Measurements from ENCODE around the gene BATF. TPM values are rescaled to one million over a fixed set of nuclear protein-coding genes. Genes with fewer than 3 reads are reported as not detected.

The BATF gene
- total RNA-seq, 2 donors from 2014 or later = 20.3 to 21.3 TPM

DNA sequence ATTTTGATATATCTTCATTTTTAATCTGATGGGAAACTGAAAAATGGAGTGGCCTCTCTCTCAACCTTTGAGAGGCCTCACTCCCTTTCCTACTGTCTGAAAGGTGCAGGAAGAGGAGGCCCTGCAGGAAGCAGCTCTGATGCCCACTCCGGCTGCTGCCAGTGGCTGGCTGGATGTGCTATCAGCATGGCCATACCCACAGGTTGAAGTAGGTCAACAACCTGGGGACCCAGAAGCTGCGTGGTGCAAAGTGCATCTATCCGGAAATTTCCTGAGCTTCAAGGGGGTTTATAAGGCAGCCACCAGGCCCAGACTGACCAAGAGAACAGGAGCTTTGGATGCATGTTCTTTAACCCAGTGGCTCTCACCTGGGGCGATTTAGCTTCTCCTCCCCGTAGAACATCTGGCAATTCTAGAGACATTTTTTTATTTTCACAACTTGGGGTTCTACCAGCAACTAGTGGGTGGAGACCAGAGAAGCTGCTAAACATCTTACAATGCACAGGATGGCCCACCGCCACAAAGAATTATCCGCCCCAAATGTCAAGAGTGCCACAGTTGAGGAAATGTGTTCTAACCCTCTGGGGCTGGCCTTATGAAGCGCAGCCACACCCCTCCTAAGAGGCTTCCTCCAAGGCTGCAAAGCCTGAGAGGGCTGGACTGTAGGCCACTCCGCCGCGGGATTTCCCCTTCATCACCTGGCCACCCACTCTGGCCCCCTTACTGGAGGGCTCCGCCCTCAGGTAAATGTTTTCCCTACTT, 8.2 kb upstream of the BATF start:
- no peaks in the 10 kb centered on the region for H3K9me3 ChIP-seq (ENCODE audit: control insufficient read depth, low read length, poor library complexity, severe bottlenecking)
- Mint-ChIP-seq H3K4me1 (peaks cover 23% of the 10 kb centered on the region), H3K36me3 (ENCODE audit: low read depth) (no peaks in the 10 kb centered on the region), H3K27me3 (no peaks in the 10 kb centered on the region), H3K4me3 (peak overlapping the region; percentile 92), H3K27ac (peak overlapping the region; percentile 96)
- no peak for DNase-seq
- peak; percentile 62 for ATAC-seq

DNA sequence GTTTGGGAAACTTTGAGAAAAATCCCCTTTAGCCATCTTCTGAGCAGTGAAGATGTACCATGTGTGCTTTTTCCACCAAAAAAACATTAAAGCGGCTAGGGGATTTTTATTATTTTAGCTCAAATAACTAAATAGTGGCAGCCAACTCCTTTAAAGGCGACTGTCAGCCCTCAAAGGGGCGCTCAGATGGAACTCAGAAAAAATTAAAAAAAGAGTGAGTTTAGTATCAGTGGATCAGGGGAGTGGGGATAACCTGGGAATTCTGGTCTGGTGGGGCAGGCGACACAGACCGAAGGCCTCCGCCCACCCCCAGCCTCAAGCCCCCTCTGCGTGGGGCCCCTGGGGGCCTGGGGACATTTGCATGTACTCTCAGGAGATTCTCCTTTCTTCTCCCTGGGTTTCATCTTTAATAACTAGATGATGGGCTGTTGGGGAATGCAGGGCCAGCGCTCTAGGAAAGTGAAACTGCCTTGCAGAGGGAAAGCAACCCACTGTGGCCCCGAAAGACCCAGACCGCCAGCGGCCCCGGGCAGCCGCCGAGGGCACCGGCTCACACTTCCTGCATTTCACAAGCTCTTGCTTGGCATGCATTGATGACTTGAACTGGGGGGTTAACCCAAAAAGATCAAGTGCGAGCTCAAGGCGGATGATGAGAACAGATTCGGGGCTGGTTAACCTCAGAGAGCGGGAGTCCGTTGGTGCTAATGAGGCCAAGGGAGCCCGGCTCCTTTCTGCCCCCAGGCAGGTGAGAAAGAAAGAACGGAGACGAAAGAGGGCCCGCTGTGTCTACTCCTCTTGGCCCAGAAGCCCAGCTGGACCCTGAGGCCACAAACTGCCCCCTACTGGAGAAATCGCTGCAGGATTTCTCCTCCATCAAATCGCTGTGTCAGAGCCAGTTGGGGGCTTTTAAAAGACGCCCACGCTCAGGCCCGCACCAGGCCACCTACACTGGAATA, 7.3 kb upstream of the BATF start:
- peak; percentile 74 for ATAC-seq
- Mint-ChIP-seq H3K4me3 (peak overlapping the region; percentile 92), H3K27me3 (no peaks in the 10 kb centered on the region), H3K27ac (peak overlapping the region; percentile 96), H3K4me1 (peaks cover 25% of the 10 kb centered on the region), H3K36me3 (ENCODE audit: low read depth) (no peaks in the 10 kb centered on the region)
- DNase-seq = peak; percentile 34 to 41 (median 40)
- no peaks in the 10 kb centered on the region for H3K9me3 ChIP-seq (ENCODE audit: control insufficient read depth, low read length, poor library complexity, severe bottlenecking)

DNA sequence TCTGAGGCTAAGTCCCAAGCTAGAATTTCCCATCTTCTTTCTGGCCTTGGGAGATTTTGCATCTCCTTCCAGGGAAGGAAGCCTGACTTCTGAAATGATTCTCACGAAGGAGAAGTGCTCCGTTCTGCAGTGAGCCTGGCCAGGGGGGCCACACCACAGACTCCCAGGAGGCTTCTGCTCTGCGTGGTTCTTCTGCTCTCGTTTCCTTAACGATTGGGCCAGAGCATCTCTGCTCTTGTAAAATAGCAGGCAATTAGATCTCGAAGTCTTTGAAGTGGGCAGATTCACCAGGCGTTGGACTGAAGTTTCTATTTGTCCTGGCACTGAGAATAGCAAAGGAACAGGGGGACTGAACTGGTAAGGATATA, 6.7 kb upstream of the BATF start:
- Mint-ChIP-seq H3K36me3 (ENCODE audit: low read depth) (no peaks in the 10 kb centered on the region), H3K4me1 (peaks cover 26% of the 10 kb centered on the region), H3K4me3 (peak overlapping the region; percentile 92), H3K27me3 (no peaks in the 10 kb centered on the region), H3K27ac (peak overlapping the region; percentile 96)
- peak; percentile 55 for ATAC-seq
- DNase-seq = no peak
- no peaks in the 10 kb centered on the region for H3K9me3 ChIP-seq (ENCODE audit: control insufficient read depth, low read length, poor library complexity, severe bottlenecking)

DNA sequence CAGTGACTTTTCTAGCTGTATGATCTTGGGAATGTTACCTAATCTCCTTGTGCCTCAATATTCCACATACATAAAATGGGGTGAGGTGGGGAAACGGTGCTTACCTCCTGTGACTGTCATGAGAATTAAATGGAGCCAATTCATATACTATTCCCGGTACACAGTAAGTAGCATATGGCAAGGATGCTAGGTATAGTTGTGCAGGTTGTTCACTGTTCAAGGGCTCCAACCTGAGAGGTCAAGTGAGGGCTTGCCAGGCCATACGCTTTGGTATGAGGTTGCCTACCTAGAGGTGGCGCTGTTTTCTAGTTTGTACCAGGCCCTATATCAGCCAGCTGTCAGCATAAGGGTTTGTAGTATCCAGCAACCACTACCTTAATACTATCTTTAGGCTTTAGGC, 3.6 kb upstream of the BATF start:
- no peaks in the 10 kb centered on the region for H3K27me3 Mint-ChIP-seq
- no peak overlapping the region for H3K4me3 Mint-ChIP-seq
- ATAC-seq (no peak), DNase-seq (peak in 1 of 3 donors; percentile 30)
- peaks cover 2% of the 10 kb centered on the region for H3K36me3 Mint-ChIP-seq (ENCODE audit: low read depth)
- H3K4me1 Mint-ChIP-seq = peaks cover 48% of the 10 kb centered on the region
- H3K27ac Mint-ChIP-seq = no peak overlapping the region
- H3K9me3 ChIP-seq (ENCODE audit: control insufficient read depth, low read length, poor library complexity, severe bottlenecking) = no peaks in the 10 kb centered on the region

DNA sequence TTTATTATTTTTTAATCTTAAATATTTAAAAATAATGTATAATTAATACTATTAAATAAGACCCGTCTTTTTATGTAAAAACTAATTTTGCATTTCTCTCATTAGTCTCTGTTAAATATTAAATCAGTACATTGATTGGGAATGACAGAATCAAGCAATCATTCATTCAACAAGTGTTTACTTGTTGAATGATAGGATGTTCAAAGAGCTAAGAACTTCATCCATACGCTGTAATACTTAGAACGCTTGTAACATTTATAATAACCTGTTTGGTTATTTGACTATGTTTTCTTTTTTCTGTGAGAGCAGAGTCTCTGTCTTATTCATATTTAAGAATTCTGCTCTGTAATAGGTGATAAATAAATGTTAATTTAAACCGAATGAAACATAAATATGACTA, 2.9 kb upstream of the BATF start:
- no peaks in the 10 kb centered on the region for H3K27me3 Mint-ChIP-seq
- H3K4me3 Mint-ChIP-seq = no peak overlapping the region
- DNase-seq = no peak
- peaks cover 2% of the 10 kb centered on the region for H3K36me3 Mint-ChIP-seq (ENCODE audit: low read depth)
- H3K4me1 Mint-ChIP-seq = peaks cover 53% of the 10 kb centered on the region
- no peak for ATAC-seq
- no peaks in the 10 kb centered on the region for H3K9me3 ChIP-seq (ENCODE audit: control insufficient read depth, low read length, poor library complexity, severe bottlenecking)
- H3K27ac Mint-ChIP-seq = peak overlapping the region; percentile 100

DNA sequence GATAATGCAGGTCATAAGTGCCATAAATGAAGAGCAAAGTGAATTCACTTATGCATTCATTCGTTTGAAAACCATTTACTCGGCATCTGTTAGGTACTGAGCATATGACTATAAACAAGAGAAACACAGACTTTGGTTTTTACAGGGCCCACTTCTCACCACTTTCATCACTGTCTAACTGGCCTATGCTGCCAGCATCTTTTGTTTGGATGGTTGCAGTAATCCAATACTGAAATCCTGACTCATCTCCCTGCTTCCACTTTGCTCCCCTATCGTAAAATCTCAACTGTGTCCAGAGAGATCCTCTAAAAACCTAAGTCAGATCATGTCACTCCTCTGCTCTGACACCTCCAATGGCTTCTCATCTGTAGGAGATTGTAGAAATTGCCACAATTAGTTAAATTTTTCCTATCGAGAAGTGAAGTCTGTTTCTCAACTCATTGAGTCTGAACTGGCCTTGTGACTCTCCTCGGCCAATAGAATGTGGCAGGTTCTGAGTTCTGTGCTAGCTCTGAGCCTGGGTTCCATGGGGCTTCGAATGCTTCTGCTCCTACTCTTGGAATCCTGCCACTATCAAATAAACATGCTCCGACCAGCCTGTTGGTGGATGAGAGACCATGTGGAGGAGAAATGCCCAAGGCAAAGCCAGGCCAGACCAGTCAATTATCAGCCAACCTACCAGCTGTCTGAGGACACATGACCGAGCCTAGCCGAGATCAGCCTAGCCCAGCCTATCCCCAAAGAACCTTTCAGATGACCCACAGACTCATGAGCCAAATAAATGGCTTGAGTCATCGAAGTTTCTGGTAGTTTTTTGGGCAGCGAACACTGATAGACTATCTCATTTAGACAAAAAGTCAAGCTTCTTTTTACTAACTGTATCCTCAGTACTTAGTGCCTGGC, 2.2 kb upstream of the BATF start:
- Mint-ChIP-seq H3K36me3 (ENCODE audit: low read depth) (peaks cover 2% of the 10 kb centered on the region), H3K4me1 (peaks cover 56% of the 10 kb centered on the region), H3K27ac (peak overlapping the region; percentile 100), H3K27me3 (no peaks in the 10 kb centered on the region), H3K4me3 (no peak overlapping the region)
- DNase-seq (no peak), ATAC-seq (no peak)
- H3K9me3 ChIP-seq (ENCODE audit: control insufficient read depth, low read length, poor library complexity, severe bottlenecking) = no peaks in the 10 kb centered on the region

DNA sequence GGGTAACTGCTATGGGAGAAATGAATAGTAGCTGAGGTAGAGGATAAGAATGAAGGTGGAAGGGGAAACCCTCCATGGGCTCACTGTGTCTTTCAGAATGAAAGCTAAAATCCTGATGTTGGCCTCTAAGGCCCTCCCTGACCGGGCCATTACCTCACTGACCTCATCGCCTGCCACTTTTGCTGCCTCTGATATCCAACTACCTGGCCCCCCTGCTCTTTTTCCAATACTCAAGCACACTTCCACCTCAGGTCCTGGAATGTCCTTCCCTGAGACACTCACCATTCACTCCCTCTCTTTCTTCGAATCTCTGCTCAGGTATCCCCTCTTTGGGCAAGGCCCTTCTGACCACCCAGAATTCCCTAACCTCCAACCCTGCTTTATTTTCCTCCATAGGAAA, 1.4 kb upstream of the BATF start:
- ATAC-seq (no peak), DNase-seq (no peak)
- H3K36me3 Mint-ChIP-seq (ENCODE audit: low read depth) = peaks cover 2% of the 10 kb centered on the region
- H3K27ac Mint-ChIP-seq = peak overlapping the region; percentile 100
- H3K27me3 Mint-ChIP-seq = no peaks in the 10 kb centered on the region
- H3K4me3 Mint-ChIP-seq = peak overlapping the region; percentile 100
- H3K4me1 Mint-ChIP-seq = peaks cover 53% of the 10 kb centered on the region
- no peaks in the 10 kb centered on the region for H3K9me3 ChIP-seq (ENCODE audit: control insufficient read depth, low read length, poor library complexity, severe bottlenecking)

DNA sequence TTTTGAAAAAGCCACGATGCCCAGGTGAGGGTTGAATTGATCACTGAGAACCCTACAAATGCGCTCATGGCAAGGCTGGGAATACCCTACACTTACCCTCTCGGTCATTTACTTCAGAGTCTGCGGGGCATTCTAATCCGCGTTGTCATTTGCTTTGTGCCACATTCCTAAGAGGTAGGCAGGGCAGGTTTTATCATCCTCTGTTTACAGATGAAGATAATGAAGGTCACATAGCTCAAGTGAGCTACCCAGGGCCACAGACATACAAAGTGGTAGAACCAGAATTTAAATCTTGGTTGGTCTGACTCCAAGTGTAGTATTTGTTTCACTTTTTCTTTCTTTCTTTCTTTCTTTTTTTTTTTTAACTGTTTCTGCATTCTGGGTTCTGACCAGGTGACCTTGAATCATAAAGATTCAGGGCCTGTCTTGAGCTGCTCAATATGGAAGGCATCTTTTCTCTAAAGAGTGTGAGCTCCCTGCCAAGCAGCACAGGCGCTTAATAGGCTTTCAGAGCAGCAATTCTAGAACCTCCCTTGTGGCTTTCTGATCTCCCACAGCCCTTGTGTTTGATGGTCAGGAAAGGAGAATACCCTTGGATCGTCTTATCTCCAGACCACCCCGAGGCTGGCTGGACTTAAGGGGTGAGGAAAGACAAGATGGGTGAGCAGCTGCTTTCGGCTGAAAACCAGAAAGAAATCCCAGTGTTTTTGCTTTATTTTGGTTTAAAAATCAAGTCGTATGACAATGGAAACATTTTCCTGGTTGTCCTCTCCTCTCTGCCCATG, 662 bp upstream of the BATF start:
- H3K9me3 ChIP-seq (ENCODE audit: control insufficient read depth, low read length, poor library complexity, severe bottlenecking) = no peaks in the 10 kb centered on the region
- Mint-ChIP-seq H3K27me3 (no peaks in the 10 kb centered on the region), H3K27ac (peak overlapping the region; percentile 100), H3K4me3 (peak overlapping the region; percentile 100), H3K36me3 (ENCODE audit: low read depth) (peaks cover 6% of the 10 kb centered on the region), H3K4me1 (peaks cover 54% of the 10 kb centered on the region)
- ATAC-seq (peak; percentile 29), DNase-seq (no peak)

DNA sequence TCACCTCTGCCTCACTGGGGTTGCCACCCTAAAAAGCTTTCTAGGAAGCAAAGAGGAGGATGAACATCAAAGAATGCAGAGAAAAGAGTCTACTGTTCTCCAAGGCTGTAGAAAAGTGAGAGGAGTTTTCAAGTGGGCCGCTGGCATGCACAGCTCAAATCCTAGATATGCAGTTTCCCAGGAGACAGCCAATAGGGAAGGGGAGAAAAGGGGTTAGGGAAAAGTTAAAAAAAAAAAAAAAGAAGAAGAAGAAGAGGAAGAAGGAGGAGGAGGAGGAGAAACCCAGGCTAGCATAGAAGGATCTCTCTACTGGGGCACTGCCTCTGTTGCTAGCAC, 682 bp downstream of the BATF start:
- H3K4me3 Mint-ChIP-seq = peak overlapping the region; percentile 100
- peaks cover 62% of the 10 kb centered on the region for H3K4me1 Mint-ChIP-seq
- peaks cover 7% of the 10 kb centered on the region for H3K36me3 Mint-ChIP-seq (ENCODE audit: low read depth)
- no peak for DNase-seq
- H3K27ac Mint-ChIP-seq = peak overlapping the region; percentile 100
- ATAC-seq = no peak
- no peaks in the 10 kb centered on the region for H3K9me3 ChIP-seq (ENCODE audit: control insufficient read depth, low read length, poor library complexity, severe bottlenecking)
- H3K27me3 Mint-ChIP-seq = no peaks in the 10 kb centered on the region

DNA sequence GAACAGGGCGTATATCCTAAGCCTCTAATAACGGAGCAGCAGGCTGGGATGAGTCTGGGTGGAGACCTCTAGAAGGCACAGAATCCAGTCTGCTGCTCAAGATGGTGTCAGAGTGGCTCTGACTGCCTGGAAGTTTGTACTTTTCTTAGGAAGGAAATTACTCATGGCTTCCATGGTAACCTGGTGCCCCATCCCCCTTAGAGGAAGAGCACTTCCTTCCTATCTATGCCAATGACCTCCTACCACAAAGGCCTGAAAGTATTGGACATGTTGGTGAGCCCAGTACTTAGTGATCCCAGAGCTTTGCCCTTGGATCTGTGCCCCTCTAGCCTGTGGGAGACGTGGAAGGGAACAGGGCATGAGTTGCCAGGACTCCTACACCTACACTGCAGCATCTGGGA, 1.5 kb downstream of the BATF start:
- DNase-seq = no peak
- H3K27me3 Mint-ChIP-seq = no peaks in the 10 kb centered on the region
- H3K9me3 ChIP-seq (ENCODE audit: control insufficient read depth, low read length, poor library complexity, severe bottlenecking) = no peaks in the 10 kb centered on the region
- no peak for ATAC-seq
- peak overlapping the region; percentile 100 for H3K27ac Mint-ChIP-seq
- peaks cover 70% of the 10 kb centered on the region for H3K4me1 Mint-ChIP-seq
- peaks cover 8% of the 10 kb centered on the region for H3K36me3 Mint-ChIP-seq (ENCODE audit: low read depth)
- peak overlapping the region; percentile 100 for H3K4me3 Mint-ChIP-seq

DNA sequence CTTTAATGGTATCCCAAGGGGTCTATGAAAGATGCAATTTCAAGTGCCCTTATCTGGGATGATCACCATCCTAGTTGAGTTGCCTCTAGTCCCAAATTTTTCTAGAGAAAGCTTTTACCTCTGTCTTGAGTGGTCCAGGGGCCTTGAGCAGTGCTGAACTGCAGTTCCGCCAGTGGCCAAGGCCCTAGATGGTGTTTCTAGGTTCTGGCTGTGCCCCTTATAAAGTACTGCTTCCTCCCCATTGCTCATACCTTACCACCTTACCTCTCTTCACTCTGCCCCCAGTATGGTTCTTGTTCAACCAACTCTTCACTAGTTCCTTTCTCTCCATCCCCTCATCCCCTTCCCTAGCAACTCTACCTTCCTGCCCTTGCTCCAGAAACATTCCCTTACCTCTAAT, 3.7 kb downstream of the BATF start:
- peaks cover 8% of the 10 kb centered on the region for H3K36me3 Mint-ChIP-seq (ENCODE audit: low read depth)
- H3K9me3 ChIP-seq (ENCODE audit: control insufficient read depth, low read length, poor library complexity, severe bottlenecking) = no peaks in the 10 kb centered on the region
- DNase-seq = no peak
- H3K27ac Mint-ChIP-seq = peak overlapping the region; percentile 100
- peak overlapping the region; percentile 85 for H3K4me3 Mint-ChIP-seq
- no peaks in the 10 kb centered on the region for H3K27me3 Mint-ChIP-seq
- no peak for ATAC-seq
- H3K4me1 Mint-ChIP-seq = peaks cover 68% of the 10 kb centered on the region

DNA sequence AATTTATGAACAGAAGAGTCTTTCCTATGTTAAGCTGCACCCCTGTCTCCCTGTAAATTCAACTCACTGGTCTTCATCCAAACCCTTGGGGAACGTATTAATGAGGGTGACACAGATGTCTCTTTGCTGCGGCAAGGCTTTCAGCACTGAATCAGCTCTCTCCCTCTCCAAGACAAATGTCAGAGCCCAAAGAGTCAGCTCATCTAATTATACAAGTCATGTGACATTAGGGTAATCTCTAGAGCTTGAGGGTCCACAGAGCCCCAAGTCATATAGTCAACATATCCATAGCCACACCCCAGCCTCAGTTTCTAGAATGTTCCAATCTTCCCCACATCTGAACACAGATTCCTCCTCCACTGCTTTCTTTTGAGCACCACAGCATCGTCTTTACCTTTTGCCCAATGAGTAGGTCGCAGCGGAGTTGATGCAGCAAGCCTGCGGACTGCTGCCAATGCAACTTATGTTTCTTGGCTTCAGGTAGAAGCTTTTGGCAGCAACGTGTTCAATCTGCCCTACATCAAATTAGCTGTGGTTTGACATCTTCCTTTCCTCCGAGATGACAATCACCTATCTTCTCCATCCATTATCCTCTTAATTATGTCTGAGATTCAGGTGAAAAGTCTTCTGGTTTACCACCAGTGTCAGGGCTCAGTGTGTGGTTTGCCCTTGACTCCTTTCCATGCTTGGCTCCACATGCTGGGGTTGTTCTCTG, 5.3 kb downstream of the BATF start:
- no peak for DNase-seq
- H3K9me3 ChIP-seq (ENCODE audit: control insufficient read depth, low read length, poor library complexity, severe bottlenecking) = no peaks in the 10 kb centered on the region
- Mint-ChIP-seq H3K4me1 (peaks cover 70% of the 10 kb centered on the region), H3K27me3 (no peaks in the 10 kb centered on the region), H3K4me3 (peak overlapping the region; percentile 80), H3K27ac (peak overlapping the region; percentile 100), H3K36me3 (ENCODE audit: low read depth) (peaks cover 5% of the 10 kb centered on the region)
- ATAC-seq = peak; percentile 55
